Measurements from ENCODE around the gene GFRA4.

DNA sequence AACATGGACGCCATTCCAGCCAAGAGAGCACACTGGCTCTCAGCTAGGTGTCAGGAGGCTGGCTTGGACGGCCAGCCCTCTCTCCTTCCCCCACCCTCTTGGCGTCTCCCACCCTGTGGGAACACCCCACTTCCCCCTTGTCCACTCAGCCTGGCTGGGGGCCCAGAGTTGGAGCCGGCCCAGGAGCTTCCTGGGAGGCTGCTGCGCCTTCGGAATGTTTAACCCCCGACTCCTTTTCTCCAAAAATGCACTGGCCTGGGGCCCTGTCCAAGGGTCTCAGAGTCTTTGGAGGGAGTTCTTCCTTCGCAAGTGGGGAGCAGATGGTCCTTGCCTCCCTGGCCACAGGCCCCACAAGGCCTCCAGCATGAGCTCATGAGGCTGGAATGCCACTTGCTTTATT lies 14.5 kb upstream of the GFRA4 start:
- TF ChIP-seq, protein P1, sequence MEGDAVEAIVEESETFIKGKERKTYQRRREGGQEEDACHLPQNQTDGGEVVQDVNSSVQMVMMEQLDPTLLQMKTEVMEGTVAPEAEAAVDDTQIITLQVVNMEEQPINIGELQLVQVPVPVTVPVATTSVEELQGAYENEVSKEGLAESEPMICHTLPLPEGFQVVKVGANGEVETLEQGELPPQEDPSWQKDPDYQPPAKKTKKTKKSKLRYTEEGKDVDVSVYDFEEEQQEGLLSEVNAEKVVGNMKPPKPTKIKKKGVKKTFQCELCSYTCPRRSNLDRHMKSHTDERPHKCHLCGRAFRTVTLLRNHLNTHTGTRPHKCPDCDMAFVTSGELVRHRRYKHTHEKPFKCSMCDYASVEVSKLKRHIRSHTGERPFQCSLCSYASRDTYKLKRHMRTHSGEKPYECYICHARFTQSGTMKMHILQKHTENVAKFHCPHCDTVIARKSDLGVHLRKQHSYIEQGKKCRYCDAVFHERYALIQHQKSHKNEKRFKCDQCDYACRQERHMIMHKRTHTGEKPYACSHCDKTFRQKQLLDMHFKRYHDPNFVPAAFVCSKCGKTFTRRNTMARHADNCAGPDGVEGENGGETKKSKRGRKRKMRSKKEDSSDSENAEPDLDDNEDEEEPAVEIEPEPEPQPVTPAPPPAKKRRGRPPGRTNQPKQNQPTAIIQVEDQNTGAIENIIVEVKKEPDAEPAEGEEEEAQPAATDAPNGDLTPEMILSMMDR (IDR thresholded peaks at IDR 0.05), result no peak
- TF ChIP-seq POLR2AphosphoS5 (IDR thresholded peaks at IDR 0.05; ENCODE audit: low read depth, low read length) (no peak), EZH2phosphoT487 (IDR thresholded peaks at IDR 0.05; ENCODE audit: borderline replicate concordance, low read depth) (no peak)
